ENCODE data around the gene TSFM.
"Not testable (repeated sequence)": the region's sequence is repeated elsewhere in the genome, so short reads cannot be mapped to it uniquely, and the experiment has no call there.

TSFM gene

GRCh38 chr12:57815177-57816000 is 32.8 kb downstream of the TSFM start:
- DNase-seq (ENCODE audit: low spot score) = no peak

GRCh38 chr12:57816001-57816854 is 33.6 kb downstream of the TSFM start:
- no peak for DNase-seq (ENCODE audit: low spot score)

- DNase-seq (ENCODE audit: low spot score) = no peak
These were observed 34.2 kb downstream of the TSFM start for GRCh38 chr12:57816855-57817151.

GRCh38 chr12:57817261-57817989 is 34.8 kb downstream of the TSFM start:
- no peak for DNase-seq (ENCODE audit: low spot score)

- DNase-seq (ENCODE audit: low spot score) = not testable (repeated sequence)
These were observed 35.4 kb downstream of the TSFM start for GRCh38 chr12:57817990-57818331.

GRCh38 chr12:57820119-57820518 is 37.5 kb downstream of the TSFM start:
- DNase-seq (ENCODE audit: low spot score) = not testable (repeated sequence)

- DNase-seq (ENCODE audit: low spot score) = not testable (repeated sequence)
These were observed 38.4 kb downstream of the TSFM start for GRCh38 chr12:57821015-57821414.

GRCh38 chr12:57821474-57822214 is 39.1 kb downstream of the TSFM start:
- DNase-seq (ENCODE audit: low spot score) = no peak

- DNase-seq (ENCODE audit: low spot score) = no peak
These were observed 40.0 kb downstream of the TSFM start for GRCh38 chr12:57822392-57823130.

GRCh38 chr12:57823131-57823907 is 40.7 kb downstream of the TSFM start:
- no peak for DNase-seq (ENCODE audit: low spot score)

- no peak for DNase-seq (ENCODE audit: low spot score)
These were observed 41.5 kb downstream of the TSFM start for GRCh38 chr12:57823908-57824640.

- no peak for DNase-seq (ENCODE audit: low spot score)
These were observed 42.9 kb downstream of the TSFM start for GRCh38 chr12:57825451-57825850.

- DNase-seq (ENCODE audit: low spot score) = no peak
These were observed 43.8 kb downstream of the TSFM start for GRCh38 chr12:57826400-57826799.

GRCh38 chr12:57826966-57827365 is 44.4 kb downstream of the TSFM start:
- no peak for DNase-seq (ENCODE audit: low spot score)

GRCh38 chr12:57829025-57829777 is 46.6 kb downstream of the TSFM start:
- no peak for DNase-seq (ENCODE audit: low spot score)

- no peak for DNase-seq (ENCODE audit: low spot score)
These were observed 47.8 kb downstream of the TSFM start for GRCh38 chr12:57830393-57830792.

- peak; percentile 68 for DNase-seq (ENCODE audit: low spot score)
These were observed 50.4 kb downstream of the TSFM start for GRCh38 chr12:57832966-57833365.

- no peak for DNase-seq (ENCODE audit: low spot score)
These were observed 51.1 kb downstream of the TSFM start for GRCh38 chr12:57833672-57834071.

Data from kidney tubule cell (primary cell).